ENCODE data around the gene CIAPIN1.
"Not testable (repeated sequence)": the region's sequence is repeated elsewhere in the genome, so short reads cannot be mapped to it uniquely, and the experiment has no call there.

The CIAPIN1 gene

GRCh38 chr16:57471852-57472664, 24.9 kb upstream of the CIAPIN1 start:
- DNase-seq (ENCODE audit: insufficient read length, low spot score) (no peak), FAIRE-seq (no peak)
- TF ChIP-seq POLR2A (IDR thresholded peaks at IDR 0.05; ENCODE audit: low read depth, low read length): no peak

GRCh38 chr16:57471209-57471608, 24.0 kb upstream of the CIAPIN1 start:
- no peak for TF ChIP-seq POLR2A (IDR thresholded peaks at IDR 0.05; ENCODE audit: low read depth, low read length)
- no peak for DNase-seq (ENCODE audit: insufficient read length, low spot score)
- no peak for FAIRE-seq

- no peak for TF ChIP-seq POLR2A (IDR thresholded peaks at IDR 0.05; ENCODE audit: low read depth, low read length)
- FAIRE-seq (no peak), DNase-seq (ENCODE audit: insufficient read length, low spot score) (no peak)
These were observed 23.5 kb upstream of the CIAPIN1 start for GRCh38 chr16:57470711-57471110.

GRCh38 chr16:57469917-57470470, 22.8 kb upstream of the CIAPIN1 start:
- no peak for FAIRE-seq

GRCh38 chr16:57469046-57469445, 21.9 kb upstream of the CIAPIN1 start:
- no peak for TF ChIP-seq POLR2A (IDR thresholded peaks at IDR 0.05; ENCODE audit: low read depth, low read length)
- FAIRE-seq (no peak), DNase-seq (ENCODE audit: insufficient read length, low spot score) (no peak)

More at GRCh38 chr16:57469917-57470470, 22.8 kb upstream of the CIAPIN1 start:
- no peak for DNase-seq (ENCODE audit: insufficient read length, low spot score)
- no peak for TF ChIP-seq POLR2A (IDR thresholded peaks at IDR 0.05; ENCODE audit: low read depth, low read length)

GRCh38 chr16:57468346-57468745, 21.2 kb upstream of the CIAPIN1 start:
- TF ChIP-seq POLR2A (IDR thresholded peaks at IDR 0.05; ENCODE audit: low read depth, low read length): no peak
- no peak for FAIRE-seq
- no peak for DNase-seq (ENCODE audit: insufficient read length, low spot score)

GRCh38 chr16:57464523-57464922, 17.3 kb upstream of the CIAPIN1 start:
- no peak for TF ChIP-seq POLR2A (IDR thresholded peaks at IDR 0.05; ENCODE audit: low read depth, low read length)
- FAIRE-seq (no peak), DNase-seq (ENCODE audit: insufficient read length, low spot score) (no peak)

- TF ChIP-seq POLR2A (IDR thresholded peaks at IDR 0.05; ENCODE audit: low read depth, low read length): no peak
- FAIRE-seq (no peak), DNase-seq (ENCODE audit: insufficient read length, low spot score) (no peak)
These were observed 15.8 kb upstream of the CIAPIN1 start for GRCh38 chr16:57462978-57463362.

- FAIRE-seq (peak; percentile 71), DNase-seq (ENCODE audit: insufficient read length, low spot score) (peak; percentile 84)
- peak; percentile 100 for TF ChIP-seq POLR2A (IDR thresholded peaks at IDR 0.05; ENCODE audit: low read depth, low read length)
These were observed 15.2 kb upstream of the CIAPIN1 start, which contains the start of gene POLR2C for GRCh38 chr16:57462209-57462977. Gene POLR2C (plus strand): TSS chr16:57462679. CDS start chr16:57462725, 46 bp downstream.

GRCh38 chr16:57452021-57452420, 4.8 kb upstream of the CIAPIN1 start:
- DNase-seq (ENCODE audit: insufficient read length, low spot score) (no peak), FAIRE-seq (no peak)
- TF ChIP-seq POLR2A (IDR thresholded peaks at IDR 0.05; ENCODE audit: low read depth, low read length): no peak

- no peak for TF ChIP-seq POLR2A (IDR thresholded peaks at IDR 0.05; ENCODE audit: low read depth, low read length)
- no peak for FAIRE-seq
- DNase-seq (ENCODE audit: insufficient read length, low spot score): peak; percentile 33
These were observed 527 bp downstream of the CIAPIN1 start for GRCh38 chr16:57446531-57447185.

GRCh38 chr16:57445510-57445909, 1.7 kb downstream of the CIAPIN1 start:
- FAIRE-seq (no peak), DNase-seq (ENCODE audit: insufficient read length, low spot score) (no peak)
- TF ChIP-seq POLR2A (IDR thresholded peaks at IDR 0.05; ENCODE audit: low read depth, low read length): no peak

- no peak for DNase-seq (ENCODE audit: insufficient read length, low spot score)
- FAIRE-seq: no peak
- TF ChIP-seq POLR2A (IDR thresholded peaks at IDR 0.05; ENCODE audit: low read depth, low read length): no peak
These were observed 2.5 kb downstream of the CIAPIN1 start for GRCh38 chr16:57444711-57445110.

GRCh38 chr16:57440551-57440950, 6.6 kb downstream of the CIAPIN1 start:
- FAIRE-seq; DNase-seq (ENCODE audit: insufficient read length, low spot score): not testable (repeated sequence)

GRCh38 chr16:57439947-57440346, 7.2 kb downstream of the CIAPIN1 start:
- not testable (repeated sequence) for FAIRE-seq; DNase-seq (ENCODE audit: insufficient read length, low spot score)

Data from H54 (cell line).